ENCODE measurements around the gene TARM1.

The TARM1 gene

GRCh38 chr19:54124393-54124792, 43.2 kb upstream of the TARM1 start:
- H3K36me3 ChIP-seq (ENCODE audit: low read length): no peaks in the 10 kb centered on the region

GRCh38 chr19:54123682-54124081, 42.5 kb upstream of the TARM1 start:
- Histone ChIP-seq H3K9ac (ENCODE audit: low read length) (no peak overlapping the region), H2AFZ (ENCODE audit: low read depth, low read length, severe bottlenecking) (no peak overlapping the region), H3K4me3 (ENCODE audit: insufficient read depth, low read length, poor library complexity, severe bottlenecking) (no peak overlapping the region), H4K20me1 (ENCODE audit: low read depth, low read length) (no peaks in the 10 kb centered on the region), H3K27me3 (ENCODE audit: low read length) (no peaks in the 10 kb centered on the region), H3K79me2 (ENCODE audit: insufficient read depth, low read length) (no peaks in the 10 kb centered on the region), H3K27ac (ENCODE audit: low read depth, low read length) (no peak overlapping the region), H3K36me3 (ENCODE audit: low read length) (no peaks in the 10 kb centered on the region), H3K9me3 (ENCODE audit: insufficient read depth, low read length) (no peaks in the 10 kb centered on the region), H3K9me2 (replicated peaks; ENCODE audit: insufficient read depth, low read length) (no peaks in the 10 kb centered on the region), H3F3A (ENCODE audit: insufficient read depth) (no peaks in the 10 kb centered on the region), H3K4me2 (ENCODE audit: low read depth, low read length, poor library complexity, severe bottlenecking) (no peak overlapping the region)
- TF ChIP-seq EZH2phosphoT487 (conservative IDR thresholded peaks at IDR 0.05; ENCODE audit: low read length): no peak
- no peak for TF ChIP-seq CTCF (IDR thresholded peaks at IDR 0.05; ENCODE audit: insufficient read depth, low read length, poor library complexity, severe bottlenecking)

More at GRCh38 chr19:54124393-54124792, 43.2 kb upstream of the TARM1 start:
- Histone ChIP-seq H3K9ac (ENCODE audit: low read length) (no peak overlapping the region), H3K27me3 (ENCODE audit: low read length) (no peaks in the 10 kb centered on the region), H3K9me2 (replicated peaks; ENCODE audit: insufficient read depth, low read length) (no peaks in the 10 kb centered on the region), H3F3A (ENCODE audit: insufficient read depth) (no peaks in the 10 kb centered on the region), H4K20me1 (ENCODE audit: low read depth, low read length) (no peaks in the 10 kb centered on the region), H3K4me2 (ENCODE audit: low read depth, low read length, poor library complexity, severe bottlenecking) (no peak overlapping the region), H3K9me3 (ENCODE audit: insufficient read depth, low read length) (no peaks in the 10 kb centered on the region), H2AFZ (ENCODE audit: low read depth, low read length, severe bottlenecking) (no peak overlapping the region), H3K4me3 (ENCODE audit: insufficient read depth, low read length, poor library complexity, severe bottlenecking) (no peak overlapping the region), H3K27ac (ENCODE audit: low read depth, low read length) (no peak overlapping the region), H3K79me2 (ENCODE audit: insufficient read depth, low read length) (no peaks in the 10 kb centered on the region)
- TF ChIP-seq CTCF (IDR thresholded peaks at IDR 0.05; ENCODE audit: insufficient read depth, low read length, poor library complexity, severe bottlenecking): no peak

GRCh38 chr19:54121259-54121658, 40.1 kb upstream of the TARM1 start:
- TF ChIP-seq CTCF (IDR thresholded peaks at IDR 0.05; ENCODE audit: insufficient read depth, low read length, poor library complexity, severe bottlenecking) (no peak), EZH2phosphoT487 (conservative IDR thresholded peaks at IDR 0.05; ENCODE audit: low read length) (no peak)

More at GRCh38 chr19:54121259-54121658, 40.1 kb upstream of the TARM1 start:
- Histone ChIP-seq H3K9me2 (replicated peaks; ENCODE audit: insufficient read depth, low read length) (no peaks in the 10 kb centered on the region), H3K9me3 (ENCODE audit: insufficient read depth, low read length) (no peaks in the 10 kb centered on the region), H3K4me2 (ENCODE audit: low read depth, low read length, poor library complexity, severe bottlenecking) (no peak overlapping the region), H3K4me3 (ENCODE audit: insufficient read depth, low read length, poor library complexity, severe bottlenecking) (no peak overlapping the region), H3K9ac (ENCODE audit: low read length) (no peak overlapping the region), H3K79me2 (ENCODE audit: insufficient read depth, low read length) (peaks cover 13% of the 10 kb centered on the region), H2AFZ (ENCODE audit: low read depth, low read length, severe bottlenecking) (no peak overlapping the region), H3K27ac (ENCODE audit: low read depth, low read length) (no peak overlapping the region), H3K27me3 (ENCODE audit: low read length) (no peaks in the 10 kb centered on the region), H3K36me3 (ENCODE audit: low read length) (no peaks in the 10 kb centered on the region), H3F3A (ENCODE audit: insufficient read depth) (no peaks in the 10 kb centered on the region), H4K20me1 (ENCODE audit: low read depth, low read length) (no peaks in the 10 kb centered on the region)

All from SU-DHL-6 (cell line).